GM12878 (cell line): Measurements from ENCODE around the gene CEBPB. TPM values are rescaled to one million over a fixed set of nuclear protein-coding genes. Genes with fewer than 3 reads are reported as not detected.

Experiments used
- ASH2L ChIP-seq: fragments of 300-600, 200-600 bp; sonication (generic); IDR thresholded peaks from 2 replicates; pipeline ENCODE4 v1.6.1; 2017; ENCODE audit warnings: low read depth, mild to moderate bottlenecking, borderline replicate concordance
- ATF2 ChIP-seq: IDR thresholded peaks from 2 replicates; pipeline ENCODE4 v1.6.1; 2012; ENCODE audit warnings: low read length, inconsistent platforms
- ATF7 ChIP-seq: fragments of 450-650 bp; IDR thresholded peaks from 2 replicates; pipeline ENCODE4 v1.6.1; 2016; ENCODE audit warnings: low read depth, mild to moderate bottlenecking
- BCL11A ChIP-seq: IDR thresholded peaks from 2 replicates; pipeline ENCODE4 v1.6.1; 2011; ENCODE audit warnings: low read depth, low read length
- MEF2A ChIP-seq: IDR thresholded peaks from 2 replicates; pipeline ENCODE4 v1.6.1; 2011; ENCODE audit warnings: low read depth, mild to moderate bottlenecking, low read length, moderate library complexity; ENCODE audit not compliant: insufficient read depth
- MEF2B ChIP-seq: fragments of 450-650 bp; IDR thresholded peaks from 2 replicates; pipeline ENCODE4 v1.6.1; 2018; ENCODE audit warnings: mild to moderate bottlenecking, moderate library complexity; ENCODE audit not compliant: partially characterized antibody, poor library complexity, severe bottlenecking
- MXI1 ChIP-seq: fragments of 150-350 bp; IDR thresholded peaks from 2 replicates; pipeline ENCODE4 v1.6.1; 2011; ENCODE audit warnings: low read depth, mild to moderate bottlenecking, inconsistent platforms, low read length, improper control_type of control experiment
- MYC ChIP-seq: IDR thresholded peaks from 2 replicates; pipeline ENCODE4 v1.6.1; 2011; ENCODE audit warnings: mild to moderate bottlenecking, low read length, moderate library complexity, inconsistent platforms; ENCODE audit not compliant: insufficient read depth, insufficient replicate concordance, insufficient read length, severe bottlenecking
- NFIC ChIP-seq: IDR thresholded peaks from 2 replicates; pipeline ENCODE4 v1.6.1; 2012; ENCODE audit warnings: low read depth, mild to moderate bottlenecking, inconsistent platforms, low read length, moderate library complexity
- NFXL1 ChIP-seq: fragments of 450-650 bp; IDR thresholded peaks from 2 replicates; pipeline ENCODE4 v1.6.1; 2017; ENCODE audit warnings: antibody characterized with exemption, mild to moderate bottlenecking, borderline replicate concordance
- RBBP5 ChIP-seq: fragments of 200-600 bp; sonication (generic); conservative IDR thresholded peaks from 2 replicates; pipeline ENCODE4 v1.6.1; 2016
- TCF12 ChIP-seq: IDR thresholded peaks from 2 replicates; pipeline ENCODE4 v1.6.1; 2011; ENCODE audit warnings: low read depth, mild to moderate bottlenecking, low read length
- WRNIP1 ChIP-seq: IDR thresholded peaks from 2 replicates; pipeline ENCODE4 v1.6.1; 2011; ENCODE audit warnings: low read depth, low read length, improper control_type of control experiment, borderline replicate concordance
- ZBED1 ChIP-seq: IDR thresholded peaks from 2 replicates; pipeline ENCODE4 v1.6.1; 2016; ENCODE audit warnings: borderline replicate concordance
- ZBTB33 ChIP-seq: fragments of 450-650 bp; IDR thresholded peaks from 2 replicates; pipeline ENCODE4 v1.6.1; 2017; ENCODE audit warnings: mild to moderate bottlenecking
- ZNF274 ChIP-seq: IDR thresholded peaks from one replicate; pipeline ENCODE4 v1.8.0; 2011; ENCODE audit not compliant: insufficient read length, insufficient read depth
- ZNF622 ChIP-seq: fragments of 450-650 bp; IDR thresholded peaks from 2 replicates; pipeline ENCODE4 v1.6.1; 2017; ENCODE audit warnings: mild to moderate bottlenecking, inconsistent platforms
- ZZZ3 ChIP-seq: IDR thresholded peaks from 2 replicates; pipeline ENCODE4 v1.6.1; 2011; ENCODE audit warnings: low read depth; ENCODE audit not compliant: control insufficient read depth, insufficient read length
- polyA plus RNA-seq, 11 experiments: library from polyadenylated mRNA; depleted of rRNA in 4 of 11; unstranded in 6 of 11; stranded (reverse) in 5 of 11; fragments of >200 nt; fragmentation: Nextera tagmentation in 4 of 11; fragmentation: Illumina TruSeq in 1 of 11; extraction: Ambion mirVana in 4 of 11; extraction: Trizol in 1 of 11; gene quantifications; 1 replicate in 1 of 11; 2 replicates in 10 of 11; pipeline versions ENCODE4 v1.2.1 to v1.2.3, GENCODE V29; 2011 to 2016; ENCODE audit warnings: inconsistent platforms in 2 of 11, missing spikeins in 2 of 11, low read depth in 1 of 11
- total RNA-seq, 4 experiments: library from RNA; depleted of rRNA in 3 of 4; stranded (reverse); fragments of >200 nt in 3 of 4; fragmentation: Illumina TruSeq in 1 of 4; extraction: Trizol in 1 of 4; gene quantifications; 2 replicates each; pipeline versions ENCODE4 v1.2.1 to v1.2.3, GENCODE V29; 2013 to 2021
- TF ChIP-seq, protein P1 (sequence below): IDR thresholded peaks from 2 replicates; pipeline ENCODE4 v1.6.1; 2012; ENCODE audit warnings: low read depth, low read length, improper control_type of control experiment
- TF ChIP-seq, protein P2 (sequence below): fragments of 450-650 bp; formaldehyde crosslinking; IDR thresholded peaks from 2 replicates; pipeline ENCODE4 v1.5.0; 2022; ENCODE audit warnings: mild to moderate bottlenecking, missing genetic modification characterization
- TF ChIP-seq, protein P3 (sequence below): IDR thresholded peaks from 2 replicates; pipeline ENCODE4 v1.6.1; 2012; ENCODE audit warnings: low read depth, low read length, improper control_type of control experiment

CEBPB gene
- total and polyA plus RNA-seq, 10 of the 15 experiments (the other 5 are each of a cell fraction or from before 2014, with no cell fraction given), result 0.18 to 8.8 (median 1.6) TPM

GRCh38 chr20:50146732-50147662 is 43.6 kb upstream of the CEBPB start (continued):
- peak; percentile 45; the same call in 1 of the 2 replicates for TF ChIP-seq ATF7
- TF ChIP-seq, protein P1, sequence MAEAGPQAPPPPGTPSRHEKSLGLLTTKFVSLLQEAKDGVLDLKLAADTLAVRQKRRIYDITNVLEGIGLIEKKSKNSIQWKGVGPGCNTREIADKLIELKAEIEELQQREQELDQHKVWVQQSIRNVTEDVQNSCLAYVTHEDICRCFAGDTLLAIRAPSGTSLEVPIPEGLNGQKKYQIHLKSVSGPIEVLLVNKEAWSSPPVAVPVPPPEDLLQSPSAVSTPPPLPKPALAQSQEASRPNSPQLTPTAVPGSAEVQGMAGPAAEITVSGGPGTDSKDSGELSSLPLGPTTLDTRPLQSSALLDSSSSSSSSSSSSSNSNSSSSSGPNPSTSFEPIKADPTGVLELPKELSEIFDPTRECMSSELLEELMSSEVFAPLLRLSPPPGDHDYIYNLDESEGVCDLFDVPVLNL, result no peak
- TF ChIP-seq NFXL1, result no peak
- no peak for TF ChIP-seq MEF2B
- TF ChIP-seq ASH2L, result no peak
- TF ChIP-seq ZNF622, result no peak
- no peak for TF ChIP-seq MYC
- no peak for TF ChIP-seq RBBP5
- 0 out of 2 replicates have a peak, but pooled peaks have one; percentile 18 for TF ChIP-seq TCF12
- no peak for TF ChIP-seq MEF2A
- no peak for TF ChIP-seq ZZZ3
- TF ChIP-seq ATF2, result no peak
- no peak for TF ChIP-seq ZBED1
- peak; percentile 50; the same call in 1 of the 2 replicates for TF ChIP-seq MXI1
- TF ChIP-seq, protein P2, sequence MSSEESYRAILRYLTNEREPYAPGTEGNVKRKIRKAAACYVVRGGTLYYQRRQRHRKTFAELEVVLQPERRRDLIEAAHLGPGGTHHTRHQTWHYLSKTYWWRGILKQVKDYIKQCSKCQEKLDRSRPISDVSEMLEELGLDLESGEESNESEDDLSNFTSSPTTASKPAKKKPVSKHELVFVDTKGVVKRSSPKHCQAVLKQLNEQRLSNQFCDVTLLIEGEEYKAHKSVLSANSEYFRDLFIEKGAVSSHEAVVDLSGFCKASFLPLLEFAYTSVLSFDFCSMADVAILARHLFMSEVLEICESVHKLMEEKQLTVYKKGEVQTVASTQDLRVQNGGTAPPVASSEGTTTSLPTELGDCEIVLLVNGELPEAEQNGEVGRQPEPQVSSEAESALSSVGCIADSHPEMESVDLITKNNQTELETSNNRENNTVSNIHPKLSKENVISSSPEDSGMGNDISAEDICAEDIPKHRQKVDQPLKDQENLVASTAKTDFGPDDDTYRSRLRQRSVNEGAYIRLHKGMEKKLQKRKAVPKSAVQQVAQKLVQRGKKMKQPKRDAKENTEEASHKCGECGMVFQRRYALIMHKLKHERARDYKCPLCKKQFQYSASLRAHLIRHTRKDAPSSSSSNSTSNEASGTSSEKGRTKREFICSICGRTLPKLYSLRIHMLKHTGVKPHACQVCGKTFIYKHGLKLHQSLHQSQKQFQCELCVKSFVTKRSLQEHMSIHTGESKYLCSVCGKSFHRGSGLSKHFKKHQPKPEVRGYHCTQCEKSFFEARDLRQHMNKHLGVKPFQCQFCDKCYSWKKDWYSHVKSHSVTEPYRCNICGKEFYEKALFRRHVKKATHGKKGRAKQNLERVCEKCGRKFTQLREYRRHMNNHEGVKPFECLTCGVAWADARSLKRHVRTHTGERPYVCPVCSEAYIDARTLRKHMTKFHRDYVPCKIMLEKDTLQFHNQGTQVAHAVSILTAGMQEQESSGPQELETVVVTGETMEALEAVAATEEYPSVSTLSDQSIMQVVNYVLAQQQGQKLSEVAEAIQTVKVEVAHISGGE, result no peak
- no peak for TF ChIP-seq WRNIP1
- no peak for TF ChIP-seq ZNF274
- TF ChIP-seq, protein P3, sequence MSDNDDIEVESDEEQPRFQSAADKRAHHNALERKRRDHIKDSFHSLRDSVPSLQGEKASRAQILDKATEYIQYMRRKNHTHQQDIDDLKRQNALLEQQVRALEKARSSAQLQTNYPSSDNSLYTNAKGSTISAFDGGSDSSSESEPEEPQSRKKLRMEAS, result peak; percentile 42; the same call in 1 of the 2 replicates
- no peak for TF ChIP-seq NFIC
- no peak for TF ChIP-seq ZBTB33
- no peak for TF ChIP-seq BCL11A
